GM12891 (cell line): Measurements from ENCODE around the gene CREB3L2.

Source experiments
- POLR2A ChIP-seq: IDR thresholded peaks from 2 replicates; pipeline ENCODE4 v1.6.1; 2011; ENCODE audit warnings: low read depth, low read length, control low read depth
- POLR2AphosphoS5 ChIP-seq: IDR thresholded peaks from 2 replicates; pipeline ENCODE4 v1.6.1; 2011; ENCODE audit warnings: low read depth, low read length, control low read depth
- TAF1 ChIP-seq: IDR thresholded peaks from 2 replicates; pipeline ENCODE4 v1.6.1; 2011; ENCODE audit warnings: low read depth, low read length, control low read depth

DNA sequence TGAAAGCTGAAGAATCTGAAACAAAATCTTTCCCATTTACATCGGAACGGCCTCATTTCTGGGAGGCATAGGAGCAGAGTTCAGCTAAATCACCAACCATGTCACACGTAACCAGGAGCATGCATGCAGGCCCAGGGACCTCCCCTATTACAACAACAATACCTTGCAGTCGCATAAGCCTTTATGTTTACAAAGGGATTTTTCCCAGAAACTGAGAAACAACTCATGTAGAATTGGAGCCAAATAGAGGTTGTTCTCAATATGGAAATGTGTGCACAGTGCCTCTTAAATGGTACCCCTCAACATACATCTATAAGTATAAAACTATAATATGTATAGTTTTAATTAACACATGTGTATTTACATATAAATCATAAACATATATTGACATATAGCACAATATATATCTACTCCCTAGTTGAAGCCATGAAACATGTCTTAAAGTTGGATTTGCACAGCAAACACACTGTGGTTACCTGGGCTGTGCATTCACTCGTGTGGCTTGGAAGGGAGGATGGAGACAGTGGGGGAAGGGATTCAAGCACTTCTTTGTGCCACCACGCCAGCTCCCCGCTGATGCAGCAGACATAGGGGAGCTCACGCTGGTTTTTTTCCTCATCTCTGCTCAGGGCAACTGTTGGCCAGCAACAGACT lies 120.2 kb downstream of the CREB3L2 start:
- TF ChIP-seq POLR2A (no peak), TAF1 (no peak), POLR2AphosphoS5 (no peak)
